ENCODE data around the gene ARHGAP40.

ARHGAP40 gene

GRCh38 chr20:38601216-38602184, at the start of gene ARHGAP40:
Gene ARHGAP40, plus strand, starts transcription at chr20:38601809.
- no peak for DNase-seq (ENCODE audit: low spot score)

DNA sequence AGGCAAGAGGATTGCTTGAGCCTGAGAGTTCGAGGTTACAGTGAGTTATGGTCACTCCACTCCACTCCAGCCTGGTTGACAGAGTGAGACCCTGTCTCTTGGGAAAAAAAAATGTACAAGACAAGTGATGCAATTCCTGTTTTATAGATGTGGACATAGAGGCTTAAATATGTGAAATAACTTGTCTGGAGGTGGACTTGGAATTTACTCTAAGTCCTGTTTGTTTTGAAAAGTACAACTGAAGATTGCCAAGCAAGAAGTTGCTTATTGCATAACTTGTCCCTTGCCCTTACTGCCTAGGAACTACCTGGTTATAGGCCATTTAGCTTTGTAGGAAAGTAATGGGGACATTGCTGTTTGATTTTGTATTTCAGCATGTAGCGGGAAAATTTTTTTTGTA, 46.6 kb upstream of the ARHGAP40 start:
- DNase-seq (ENCODE audit: low spot score) = no peak

DNA sequence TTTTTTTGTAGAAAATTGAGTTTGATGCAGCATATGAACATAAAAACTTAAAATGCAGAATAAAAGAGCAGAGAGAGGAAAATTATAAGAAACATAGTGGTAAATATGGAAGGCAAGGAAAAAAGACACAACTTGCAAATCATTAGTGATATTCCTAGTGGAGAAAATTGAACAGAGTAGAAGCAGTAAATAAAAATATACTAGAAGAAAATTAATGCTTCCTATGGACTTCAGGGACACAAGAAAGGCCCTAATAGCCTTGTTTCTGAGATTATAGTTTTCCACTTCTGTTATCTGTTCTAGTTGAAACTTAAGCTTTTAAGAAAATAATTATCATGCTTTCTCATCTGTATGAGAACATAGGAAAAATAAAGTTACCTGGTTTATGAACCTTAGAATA, 46.2 kb upstream of the ARHGAP40 start:
- DNase-seq (ENCODE audit: low spot score) = no peak

GRCh38 chr20:38557174-38557573, 44.4 kb upstream of the ARHGAP40 start:
- no peak for DNase-seq (ENCODE audit: low spot score)

GRCh38 chr20:38558596-38559360, 42.8 kb upstream of the ARHGAP40 start:
- DNase-seq (ENCODE audit: low spot score) = no peak

GRCh38 chr20:38559764-38560163, 41.8 kb upstream of the ARHGAP40 start:
- DNase-seq (ENCODE audit: low spot score) = no peak

DNA sequence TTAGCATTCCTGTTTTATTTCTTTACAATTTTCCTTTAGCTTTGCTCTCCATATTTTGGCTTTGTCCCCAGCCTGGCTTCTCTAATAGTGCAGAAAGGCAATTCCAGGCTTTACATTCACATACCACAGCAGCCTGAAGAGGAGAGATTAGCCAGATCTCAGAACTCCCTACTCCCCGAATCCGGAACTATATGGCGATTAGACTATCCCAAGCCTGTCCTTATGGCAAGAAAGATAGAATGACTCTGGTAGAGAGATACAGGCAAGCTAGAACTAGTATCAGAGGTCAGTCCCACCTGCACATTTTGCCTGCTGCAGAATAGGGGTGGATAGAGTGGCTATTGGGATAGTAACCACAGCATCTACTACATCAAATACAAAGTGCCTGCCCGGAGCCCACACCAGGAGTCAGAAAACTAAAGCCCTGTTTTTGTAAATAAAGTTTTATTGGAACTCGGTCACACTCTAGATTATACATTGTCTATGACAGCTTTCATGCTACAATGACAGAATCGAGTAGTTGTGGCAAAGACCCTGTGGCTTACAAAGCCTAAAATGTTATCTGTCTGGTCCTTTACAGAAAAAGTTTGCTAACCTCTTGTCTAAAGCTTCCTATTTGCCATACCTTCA, 37.7 kb upstream of the ARHGAP40 start:
- DNase-seq (ENCODE audit: low spot score) = no peak

DNA sequence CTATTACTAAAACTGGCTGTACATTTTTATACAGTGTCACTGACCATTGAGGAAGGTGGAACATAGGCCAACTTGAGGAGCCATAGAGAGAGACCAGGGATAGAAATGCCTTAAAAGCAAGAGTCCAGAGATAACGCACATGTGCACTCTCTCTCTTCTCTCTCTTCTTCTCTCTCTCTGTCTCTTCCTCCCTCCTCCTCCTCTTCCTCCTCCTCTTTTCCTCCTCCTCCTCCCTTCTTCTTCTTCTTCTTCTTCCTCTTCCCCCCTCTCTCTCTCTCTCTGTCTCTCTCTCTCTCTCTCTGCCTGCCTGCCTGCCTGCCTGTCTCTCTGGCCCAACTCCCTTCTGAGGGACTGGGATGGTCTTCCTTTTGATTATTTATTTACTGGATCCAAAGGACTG, 36.9 kb upstream of the ARHGAP40 start:
- no peak for DNase-seq (ENCODE audit: low spot score)

DNA sequence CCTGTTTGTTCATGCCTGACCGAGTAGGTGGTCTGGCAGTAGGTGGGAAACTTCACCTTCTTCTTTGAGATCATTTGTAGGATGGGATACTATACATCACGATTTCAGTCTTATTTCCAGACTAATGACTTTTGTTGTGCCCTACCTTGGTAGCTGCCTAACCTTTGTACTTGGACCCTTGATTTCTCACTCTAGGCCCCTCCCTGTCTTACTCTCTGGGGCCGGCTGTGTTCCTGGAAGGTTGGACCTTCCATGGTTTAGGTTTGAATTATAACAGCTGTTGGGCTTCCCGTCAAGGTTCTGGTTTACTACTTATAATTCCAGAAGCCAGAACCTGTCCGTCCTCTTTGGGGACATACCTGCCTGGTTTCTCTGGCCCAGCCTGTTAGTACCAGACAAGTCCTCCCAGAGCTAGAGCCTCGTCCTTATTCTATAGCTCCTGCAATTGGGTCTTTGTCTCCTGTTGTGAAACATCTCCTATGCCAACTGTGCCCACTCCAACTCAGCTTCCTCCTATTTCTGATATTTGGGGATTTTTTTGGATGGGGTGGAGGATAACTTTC, 35.5 kb upstream of the ARHGAP40 start:
- no peak for DNase-seq (ENCODE audit: low spot score)

DNA sequence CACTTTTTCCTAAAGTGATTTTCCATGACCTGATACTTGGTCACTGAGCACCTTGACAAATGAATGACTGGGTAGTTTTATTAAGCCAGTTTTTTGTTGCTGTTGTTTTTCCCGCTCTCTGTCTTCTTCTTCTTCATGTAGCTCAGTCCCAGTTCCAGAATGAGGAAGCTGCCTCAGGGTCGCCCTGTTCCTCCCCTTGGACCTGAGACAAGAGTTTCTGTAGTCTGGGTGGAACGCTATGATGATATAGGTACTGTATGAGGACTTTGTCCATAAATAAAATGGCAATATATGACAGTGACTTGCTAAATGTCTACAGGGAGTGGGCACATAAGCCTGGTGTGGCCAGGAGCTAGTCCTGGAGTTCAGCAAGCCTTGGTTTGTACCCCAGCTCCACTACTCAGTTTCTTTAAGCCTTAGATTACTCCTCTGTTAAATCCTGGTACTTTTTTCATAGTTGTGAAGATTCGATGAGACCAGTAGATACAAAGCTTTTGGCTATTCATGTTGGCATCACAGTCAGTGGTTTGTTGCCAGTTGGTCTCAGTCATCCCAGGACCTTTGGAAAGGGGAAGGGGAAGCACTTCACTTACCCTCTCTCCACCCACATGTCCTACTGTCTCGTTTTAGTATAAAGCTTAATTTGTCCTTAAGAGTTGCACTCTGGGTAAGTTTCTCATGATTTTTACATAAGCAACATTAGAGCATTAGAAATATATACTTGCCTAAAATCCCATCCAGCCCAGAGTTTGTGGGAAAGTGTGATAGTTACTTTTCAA, 31.7 kb upstream of the ARHGAP40 start:
- DNase-seq (ENCODE audit: low spot score) = no peak

DNA sequence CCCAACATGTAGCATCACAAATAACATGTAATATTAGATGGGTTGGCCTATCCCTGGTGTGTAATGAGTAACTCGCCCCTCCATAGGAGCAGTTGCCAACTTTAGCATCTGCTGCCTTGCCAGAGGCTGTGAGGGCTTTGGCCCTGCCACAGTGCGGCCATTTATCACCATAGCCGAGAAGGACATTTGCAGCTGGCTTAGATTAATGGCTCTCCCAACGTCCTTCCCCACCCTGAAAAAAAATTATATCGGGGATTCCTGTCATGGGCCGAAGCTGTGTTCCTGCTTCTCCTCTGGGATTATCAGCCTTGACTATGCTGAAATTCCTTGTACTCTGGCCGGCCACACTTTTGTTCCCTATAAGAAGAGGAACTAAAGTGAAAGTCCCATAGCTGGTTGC, 28.2 kb upstream of the ARHGAP40 start:
- no peak for DNase-seq (ENCODE audit: low spot score)

- DNase-seq (ENCODE audit: low spot score) = no peak
These were observed 22.2 kb upstream of the ARHGAP40 start for GRCh38 chr20:38579219-38579910.

GRCh38 chr20:38579921-38580320, 21.7 kb upstream of the ARHGAP40 start:
- no peak for DNase-seq (ENCODE audit: low spot score)

- no peak for DNase-seq (ENCODE audit: low spot score)
These were observed 20.6 kb upstream of the ARHGAP40 start, which contains the start of gene ADIG for GRCh38 chr20:38581013-38581412. Gene ADIG, plus strand, starts transcription at chr20:38581197. Its CDS starts 54 bp downstream, at chr20:38581251.

- no peak for DNase-seq (ENCODE audit: low spot score)
These were observed 19.7 kb upstream of the ARHGAP40 start for GRCh38 chr20:38581830-38582358.

DNA sequence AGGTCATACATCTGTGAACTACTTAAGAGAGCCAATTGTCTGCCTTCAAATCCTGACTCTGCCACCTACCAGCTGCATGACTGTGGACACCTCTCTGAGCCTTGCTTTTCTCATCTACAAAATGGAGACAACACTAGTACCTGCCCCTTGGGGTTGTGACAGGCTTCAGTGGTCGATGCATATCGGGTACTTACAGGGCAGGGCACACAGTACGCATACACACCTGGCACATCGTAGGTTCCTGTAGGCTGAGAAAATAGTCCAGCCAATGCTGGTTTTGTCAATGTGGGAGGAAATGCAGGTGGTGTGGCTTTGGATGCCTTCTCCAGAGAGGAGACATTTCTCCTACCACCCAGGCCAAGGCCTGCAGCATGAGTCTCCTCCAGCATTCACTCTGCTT, 18.3 kb upstream of the ARHGAP40 start:
- DNase-seq (ENCODE audit: low spot score) = no peak

GRCh38 chr20:38584099-38584763, 17.4 kb upstream of the ARHGAP40 start:
- no peak for DNase-seq (ENCODE audit: low spot score)

GRCh38 chr20:38585404-38586180, 16.0 kb upstream of the ARHGAP40 start:
- DNase-seq (ENCODE audit: low spot score) = no peak

- no peak for DNase-seq (ENCODE audit: low spot score)
These were observed 15.5 kb upstream of the ARHGAP40 start for GRCh38 chr20:38586181-38586525.
